Measurements from ENCODE around the gene RACK1.

- TF ChIP-seq CTCF (IDR thresholded peaks at IDR 0.05; ENCODE audit: low read length) (no peak), EZH2 (IDR thresholded peaks at IDR 0.05; ENCODE audit: borderline replicate concordance, low read length) (no peak)
Measured at GRCh38 chr5:181233801-181234454, 9.8 kb downstream of the RACK1 start.

All from OCI-LY1 (cell line).